ENCODE data around the gene MSANTD1. TPM values are rescaled to one million over a fixed set of nuclear protein-coding genes. Genes with fewer than 3 reads are reported as not detected.

The MSANTD1 gene
- total RNA-seq = 0.28 TPM

DNA sequence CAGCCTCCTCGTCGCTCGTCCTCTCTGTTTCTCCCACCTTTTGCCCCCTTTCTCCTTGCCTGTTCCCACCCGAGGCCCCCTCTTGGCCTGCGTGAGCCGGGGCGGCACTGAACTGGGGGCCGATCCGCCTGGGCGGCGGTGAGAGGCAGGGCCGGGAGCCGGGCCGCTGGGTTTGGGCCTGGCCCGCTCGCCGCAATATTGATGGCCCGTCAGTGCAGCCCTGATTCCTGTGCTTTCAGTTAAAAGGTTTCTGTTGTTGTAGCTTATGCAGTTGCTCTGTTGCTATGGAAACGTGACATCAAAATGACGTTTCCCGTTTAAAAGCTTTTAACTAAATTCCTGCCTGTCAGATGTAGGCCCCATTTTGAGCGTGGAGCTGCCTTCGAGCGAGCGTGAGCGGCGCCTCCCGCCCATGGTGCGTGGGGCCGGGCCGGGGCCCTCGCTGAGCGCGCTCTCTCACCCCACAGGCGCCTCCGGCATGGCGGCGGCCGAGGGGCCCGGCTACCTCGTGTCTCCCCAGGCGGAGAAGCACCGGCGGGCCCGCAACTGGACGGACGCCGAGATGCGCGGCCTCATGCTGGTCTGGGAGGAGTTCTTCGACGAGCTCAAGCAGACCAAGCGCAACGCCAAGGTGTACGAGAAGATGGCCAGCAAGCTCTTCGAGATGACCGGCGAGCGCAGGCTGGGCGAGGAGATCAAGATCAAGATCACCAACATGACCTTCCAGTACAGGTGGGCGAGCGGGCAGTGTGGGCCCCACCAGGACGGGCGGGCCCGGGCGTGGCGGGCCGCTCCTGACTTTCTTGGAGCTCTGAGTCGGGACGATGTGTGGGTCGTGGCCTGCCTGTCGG lies at the start of gene MSANTD1:
Gene MSANTD1 (plus strand): TSS at position 349 of the 851 bp plus-strand sequence. CDS start 64 bp downstream, at position 413.
- ATAC-seq = no peak

- ATAC-seq = no peak
Measured at GRCh38 chr4:3199653-3200422, 49.1 kb upstream of the MSANTD1 start.

DNA sequence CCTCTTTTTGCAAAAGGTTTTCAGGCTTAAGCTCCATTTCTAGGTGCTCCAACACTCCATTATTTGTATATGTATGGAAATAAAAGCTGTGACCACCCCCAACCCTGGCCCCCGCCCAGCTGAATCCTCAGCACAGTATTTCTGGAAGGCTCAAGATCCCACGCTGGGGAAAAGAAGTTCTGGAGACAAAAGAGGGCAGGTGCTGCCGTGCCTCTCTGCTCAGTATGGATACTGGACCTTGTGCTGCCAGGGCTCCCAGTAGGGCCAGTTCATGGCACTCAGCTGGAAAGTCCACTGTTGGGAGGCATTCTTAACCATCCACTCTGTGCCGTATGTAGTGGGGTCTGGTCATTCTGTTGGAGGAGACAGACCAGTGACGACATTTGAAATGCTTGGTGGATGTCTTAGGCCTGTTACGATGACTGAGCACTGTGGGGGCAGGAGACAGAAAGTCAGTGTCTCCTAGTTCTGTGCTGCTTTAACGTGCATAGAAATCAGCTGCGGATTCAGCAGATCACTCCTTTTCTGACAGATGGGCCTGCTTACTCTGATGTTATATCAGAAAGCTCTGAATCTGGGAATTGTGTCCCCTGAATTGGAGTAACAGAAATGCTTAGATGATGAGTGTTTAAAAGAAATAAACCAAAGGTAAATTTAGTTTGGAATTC lies 48.4 kb upstream of the MSANTD1 start:
- no peak for ATAC-seq

- peak; percentile 53 for ATAC-seq
Measured at GRCh38 chr4:3201718-3202702, 46.9 kb upstream of the MSANTD1 start.

- no peak for ATAC-seq
Measured at GRCh38 chr4:3202836-3203820, 45.8 kb upstream of the MSANTD1 start.

DNA sequence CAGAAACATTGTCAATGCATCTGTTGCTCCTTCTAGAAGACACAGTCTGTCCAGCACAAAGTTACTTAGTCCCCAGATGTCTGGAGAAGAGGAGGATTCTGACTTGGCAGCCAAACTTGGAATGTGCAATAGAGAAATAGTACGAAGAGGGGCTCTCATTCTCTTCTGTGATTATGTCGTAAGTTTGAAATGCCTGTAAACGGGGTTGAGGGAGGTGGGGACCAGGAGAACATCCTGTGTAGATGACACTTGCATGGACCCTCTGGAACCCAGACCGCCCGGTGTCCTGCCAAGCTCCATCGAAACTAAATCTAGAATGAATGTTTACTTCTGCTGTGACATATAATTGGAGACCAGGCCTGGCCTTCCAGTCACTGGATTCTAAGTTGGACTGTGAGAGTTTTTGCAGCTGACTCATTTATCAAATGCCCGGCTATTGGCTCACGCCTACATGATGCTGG lies 45.0 kb upstream of the MSANTD1 start:
- ATAC-seq = no peak

DNA sequence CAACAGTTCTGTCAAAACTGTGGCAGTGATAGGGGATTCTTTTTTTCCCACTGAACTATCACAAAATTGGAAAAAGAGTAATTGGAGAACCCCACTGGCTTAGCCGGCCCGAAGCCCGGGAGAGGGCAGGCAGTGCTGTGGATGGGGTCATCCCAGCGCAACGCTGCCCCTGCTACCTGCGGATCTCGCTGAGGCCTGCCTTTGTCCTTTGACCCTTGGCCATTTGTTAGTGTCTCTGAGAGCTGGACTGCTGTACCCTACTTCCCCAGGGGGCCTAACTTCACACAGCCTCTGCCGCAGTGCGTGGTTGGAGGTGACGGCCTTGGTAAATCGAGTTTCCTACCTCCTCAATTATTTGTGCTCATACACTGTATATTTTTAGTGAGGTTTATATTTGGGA lies 43.0 kb upstream of the MSANTD1 start:
- no peak for ATAC-seq

GRCh38 chr4:3206439-3207100 lies 42.4 kb upstream of the MSANTD1 start:
- no peak for ATAC-seq

GRCh38 chr4:3207531-3208037 lies 41.4 kb upstream of the MSANTD1 start:
- ATAC-seq = no peak

- peak; percentile 13 for ATAC-seq
Measured at GRCh38 chr4:3208826-3209225, 40.1 kb upstream of the MSANTD1 start.

DNA sequence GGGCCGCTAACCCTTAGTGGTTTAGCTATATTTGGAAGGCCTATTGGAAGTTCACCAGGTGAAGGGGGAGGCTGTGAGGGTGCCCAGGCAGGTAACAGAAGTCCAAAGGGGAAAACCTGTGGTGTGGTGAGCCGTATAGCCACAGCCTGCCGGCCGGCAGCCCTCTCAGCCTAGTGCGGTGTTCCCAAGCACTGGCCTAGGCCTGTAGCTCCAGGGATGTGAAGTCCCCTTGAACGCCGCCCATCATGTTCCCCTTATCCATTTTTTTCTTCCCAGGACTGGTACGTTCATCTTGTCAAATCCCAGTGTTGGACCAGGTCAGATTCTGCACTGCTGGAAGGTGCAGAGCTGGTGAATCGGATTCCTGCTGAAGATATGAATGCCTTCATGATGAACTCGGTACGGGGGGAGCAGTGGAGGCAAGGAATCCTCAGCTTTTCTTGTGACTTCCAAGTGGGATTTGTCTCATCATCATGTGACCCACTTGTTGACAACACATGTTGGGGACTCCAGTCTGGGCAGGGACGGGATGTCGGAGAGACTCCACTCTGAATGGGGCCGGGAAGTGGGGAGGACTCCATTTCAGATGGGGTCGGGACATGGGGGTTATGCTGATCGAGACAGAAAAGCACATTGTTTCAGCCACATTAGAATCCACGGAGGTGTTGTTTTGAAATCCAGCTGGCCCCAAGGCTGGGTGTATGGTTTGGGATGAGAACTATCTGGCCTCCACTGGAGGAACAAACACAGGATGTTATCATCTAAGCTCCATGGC lies 39.2 kb upstream of the MSANTD1 start:
- no peak for ATAC-seq

- ATAC-seq = no peak
Measured at GRCh38 chr4:3210467-3210866, 38.5 kb upstream of the MSANTD1 start.

GRCh38 chr4:3211866-3212265 lies 37.1 kb upstream of the MSANTD1 start:
- ATAC-seq = no peak

GRCh38 chr4:3212391-3213105 lies 36.4 kb upstream of the MSANTD1 start:
- ATAC-seq = no peak

GRCh38 chr4:3213106-3213425 lies 35.9 kb upstream of the MSANTD1 start:
- ATAC-seq = no peak

DNA sequence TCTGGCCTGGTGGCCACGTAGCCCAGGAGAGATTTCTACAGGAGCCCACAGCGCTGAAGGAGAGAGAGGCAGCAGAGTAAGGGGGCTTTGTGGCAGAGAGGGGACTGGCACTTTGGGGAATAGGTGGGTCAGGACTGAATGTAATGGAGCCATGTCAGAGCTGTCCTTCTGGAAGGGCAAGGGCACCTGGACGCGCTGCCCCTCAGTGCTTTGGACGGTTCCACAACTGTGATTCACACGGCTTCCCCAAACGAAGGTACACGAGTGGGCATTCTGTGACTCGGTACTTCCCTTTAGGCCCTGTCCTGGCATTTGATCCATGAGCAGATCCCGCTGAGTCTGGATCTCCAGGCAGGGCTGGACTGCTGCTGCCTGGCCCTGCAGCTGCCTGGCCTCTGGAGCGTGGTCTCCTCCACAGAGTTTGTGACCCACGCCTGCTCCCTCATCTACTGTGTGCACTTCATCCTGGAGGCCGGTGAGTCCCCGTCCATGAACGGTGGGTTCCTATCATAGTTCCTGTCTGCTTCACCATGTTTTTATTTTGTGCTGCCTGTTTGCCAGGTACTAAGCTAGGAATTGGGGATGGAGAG lies 35.2 kb upstream of the MSANTD1 start:
- ATAC-seq = no peak

GRCh38 chr4:3215256-3215655 lies 33.7 kb upstream of the MSANTD1 start:
- no peak for ATAC-seq

- no peak for ATAC-seq
Measured at GRCh38 chr4:3215733-3216132, 33.2 kb upstream of the MSANTD1 start.
